ENCODE data around the gene GPR156. TPM values are rescaled to one million over a fixed set of nuclear protein-coding genes. Genes with fewer than 3 reads are reported as not detected.

The GPR156 gene
- 0.58 TPM for polyA plus RNA-seq (2012; ENCODE audit: insufficient read length, low read depth)

DNA sequence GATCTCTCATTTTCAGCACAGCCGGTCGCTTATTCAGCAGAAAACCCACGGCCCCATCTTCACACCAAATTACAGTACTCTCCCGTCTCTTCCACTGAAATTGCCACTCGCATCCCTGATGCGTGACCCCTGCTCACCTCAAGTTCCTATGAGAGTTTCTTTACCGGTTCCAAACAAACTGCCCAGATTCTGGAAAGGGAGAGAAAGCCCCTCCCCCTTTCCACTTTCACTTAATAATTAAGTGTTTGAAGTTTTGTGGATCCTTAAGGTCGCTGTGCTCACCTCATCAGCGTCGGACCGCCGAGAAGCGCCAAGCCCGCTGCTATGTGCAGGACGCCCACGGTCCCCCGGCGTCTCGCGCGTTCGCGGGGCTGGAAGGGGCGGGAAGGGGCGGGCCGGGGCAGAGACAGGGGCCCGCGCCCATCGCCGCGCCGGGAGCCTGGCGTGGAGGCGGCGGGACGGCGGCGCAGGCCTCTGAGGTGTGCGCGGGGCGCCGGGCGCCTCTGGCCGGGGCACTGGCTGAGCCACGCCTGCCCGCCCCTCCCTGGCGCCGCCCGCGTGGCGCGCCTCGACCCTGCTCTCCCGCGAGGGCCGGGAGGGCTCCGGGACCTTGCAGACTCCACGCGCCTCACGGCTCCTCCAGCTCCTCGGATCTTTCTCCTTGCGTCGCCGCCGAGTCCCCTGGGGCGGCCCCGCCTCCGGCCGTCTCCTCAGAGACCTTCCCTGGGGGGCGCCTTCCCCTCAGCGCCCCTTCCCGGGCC is at the start of gene GPR156:
GPR156 (minus strand) TSS at position 476 of the 761 bp plus-strand sequence. CDS start 41,124 bp downstream, outside the sequence.
- TF ChIP-seq SIN3A (IDR thresholded peaks at IDR 0.05; ENCODE audit: borderline replicate concordance, insufficient read depth, low read length) (no peak), FOXP2 (optimal IDR thresholded peaks at IDR 0.05; ENCODE audit: borderline replicate concordance, extremely low read depth, extremely low read length, insufficient read depth) (no peak), POLR2AphosphoS5 (IDR thresholded peaks at IDR 0.05; ENCODE audit: low read depth, low read length) (no peak), REST (IDR thresholded peaks at IDR 0.05; ENCODE audit: insufficient read depth in 1 of 2, low read depth in 2 of 2, low read length in 2 of 2) (no peak), TAF1 (IDR thresholded peaks at IDR 0.05; ENCODE audit: borderline replicate concordance, insufficient read depth, low read length) (no peak)

GRCh38 chr3:120332646-120333045 is 47.6 kb upstream of the GPR156 start:
- no peak for TF ChIP-seq TAF1 (IDR thresholded peaks at IDR 0.05; ENCODE audit: borderline replicate concordance, insufficient read depth, low read length)
- no peak for TF ChIP-seq POLR2AphosphoS5 (IDR thresholded peaks at IDR 0.05; ENCODE audit: low read depth, low read length)
- TF ChIP-seq REST (IDR thresholded peaks at IDR 0.05; ENCODE audit: insufficient read depth in 1 of 2, low read depth in 2 of 2, low read length in 2 of 2): no peak
- no peak for TF ChIP-seq SIN3A (IDR thresholded peaks at IDR 0.05; ENCODE audit: borderline replicate concordance, insufficient read depth, low read length)
- TF ChIP-seq FOXP2 (optimal IDR thresholded peaks at IDR 0.05; ENCODE audit: borderline replicate concordance, extremely low read depth, extremely low read length, insufficient read depth): no peak

DNA sequence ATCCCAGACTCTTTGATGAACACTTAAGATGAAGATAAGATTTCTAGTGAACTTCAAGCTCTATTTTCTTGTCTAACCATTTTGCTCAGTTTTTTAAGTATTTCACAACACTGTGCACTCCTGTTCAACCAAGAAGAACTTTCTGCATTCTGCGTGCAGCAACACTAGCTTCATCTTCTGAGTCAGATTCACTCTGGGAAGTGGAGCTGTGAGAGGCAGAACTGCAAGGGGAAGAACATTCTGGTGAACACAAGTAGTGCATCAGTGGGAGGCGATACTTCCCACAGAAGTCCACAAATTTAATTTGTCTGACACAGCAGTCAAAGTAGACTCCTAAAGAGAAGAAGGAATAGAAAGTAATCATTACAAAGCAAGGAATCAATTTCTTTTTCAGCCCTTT is 46.1 kb upstream of the GPR156 start:
- no peak for TF ChIP-seq POLR2AphosphoS5 (IDR thresholded peaks at IDR 0.05; ENCODE audit: low read depth, low read length)
- TF ChIP-seq FOXP2 (optimal IDR thresholded peaks at IDR 0.05; ENCODE audit: borderline replicate concordance, extremely low read depth, extremely low read length, insufficient read depth): no peak
- no peak for TF ChIP-seq SIN3A (IDR thresholded peaks at IDR 0.05; ENCODE audit: borderline replicate concordance, insufficient read depth, low read length)
- TF ChIP-seq TAF1 (IDR thresholded peaks at IDR 0.05; ENCODE audit: borderline replicate concordance, insufficient read depth, low read length): no peak
- no peak for TF ChIP-seq REST (IDR thresholded peaks at IDR 0.05; ENCODE audit: insufficient read depth in 1 of 2, low read depth in 2 of 2, low read length in 2 of 2)

DNA sequence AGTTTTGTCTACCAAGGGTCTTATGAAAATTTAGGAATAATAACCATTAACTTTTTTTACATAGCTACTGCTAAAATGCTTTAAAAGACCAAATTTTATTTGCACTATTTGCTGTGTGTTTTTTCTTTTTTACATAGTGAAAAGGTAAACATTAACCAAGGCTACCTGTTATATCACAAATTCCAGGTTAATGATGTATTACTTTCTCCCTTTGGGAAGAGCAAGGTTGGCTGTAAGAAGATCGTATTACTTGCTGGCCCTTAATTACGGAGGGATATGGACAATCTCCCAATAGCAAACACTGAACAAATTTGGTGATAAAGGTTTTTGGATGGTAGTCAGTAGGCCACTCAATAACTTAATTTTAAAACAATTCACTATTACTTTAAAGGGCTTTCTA is 41.8 kb upstream of the GPR156 start:
- TF ChIP-seq REST (IDR thresholded peaks at IDR 0.05; ENCODE audit: insufficient read depth in 1 of 2, low read depth in 2 of 2, low read length in 2 of 2) (no peak), POLR2AphosphoS5 (IDR thresholded peaks at IDR 0.05; ENCODE audit: low read depth, low read length) (no peak), TAF1 (IDR thresholded peaks at IDR 0.05; ENCODE audit: borderline replicate concordance, insufficient read depth, low read length) (no peak), SIN3A (IDR thresholded peaks at IDR 0.05; ENCODE audit: borderline replicate concordance, insufficient read depth, low read length) (no peak), FOXP2 (optimal IDR thresholded peaks at IDR 0.05; ENCODE audit: borderline replicate concordance, extremely low read depth, extremely low read length, insufficient read depth) (no peak)
